LoVo (cell line): ENCODE results near the gene SLC6A12.
"Not testable (repeated sequence)": the region's sequence is repeated elsewhere in the genome, so short reads cannot be mapped to it uniquely, and the experiment has no call there.

ENCODE experiments used
- DNase-seq: peaks from one replicate; pipeline ENCODE4 v3.0.0-alpha.2; 2016; ENCODE audit warnings: low spot score

The SLC6A12 gene

GRCh38 chr12:214003-214741 lies at the start of gene SLC6A12:
Gene SLC6A12, minus strand, starts transcription at chr12:214157. Its CDS starts 4,171 bp downstream, at chr12:209986.
- DNase-seq = no peak

GRCh38 chr12:263574-263973 lies 49.6 kb upstream of the SLC6A12 start:
- no peak for DNase-seq

GRCh38 chr12:262817-263216 lies 48.9 kb upstream of the SLC6A12 start, which contains the start of gene SLC6A13:
Gene SLC6A13, minus strand, starts transcription at chr12:262836. Its CDS starts 2,784 bp downstream, at chr12:260052.
- DNase-seq = no peak

DNA sequence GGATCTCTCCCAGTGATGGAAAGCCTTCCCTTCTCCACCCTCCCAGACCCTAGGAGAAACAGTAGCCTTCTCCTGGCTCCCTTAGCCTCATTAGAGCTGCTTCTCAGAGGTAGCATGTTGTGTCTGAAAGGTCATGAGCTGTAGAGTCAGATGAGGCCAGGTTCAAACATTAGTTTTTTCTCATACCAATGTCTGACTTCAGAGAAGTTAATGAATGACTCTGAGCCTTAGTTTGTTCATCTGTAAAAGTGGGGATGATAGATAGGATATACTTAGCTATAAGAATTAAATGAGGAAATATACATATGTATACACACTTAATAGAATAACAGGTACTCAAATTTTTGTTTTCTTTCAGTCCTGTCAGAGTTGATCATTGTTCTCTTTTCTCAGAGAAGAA lies 48.2 kb upstream of the SLC6A12 start:
- no peak for DNase-seq

DNA sequence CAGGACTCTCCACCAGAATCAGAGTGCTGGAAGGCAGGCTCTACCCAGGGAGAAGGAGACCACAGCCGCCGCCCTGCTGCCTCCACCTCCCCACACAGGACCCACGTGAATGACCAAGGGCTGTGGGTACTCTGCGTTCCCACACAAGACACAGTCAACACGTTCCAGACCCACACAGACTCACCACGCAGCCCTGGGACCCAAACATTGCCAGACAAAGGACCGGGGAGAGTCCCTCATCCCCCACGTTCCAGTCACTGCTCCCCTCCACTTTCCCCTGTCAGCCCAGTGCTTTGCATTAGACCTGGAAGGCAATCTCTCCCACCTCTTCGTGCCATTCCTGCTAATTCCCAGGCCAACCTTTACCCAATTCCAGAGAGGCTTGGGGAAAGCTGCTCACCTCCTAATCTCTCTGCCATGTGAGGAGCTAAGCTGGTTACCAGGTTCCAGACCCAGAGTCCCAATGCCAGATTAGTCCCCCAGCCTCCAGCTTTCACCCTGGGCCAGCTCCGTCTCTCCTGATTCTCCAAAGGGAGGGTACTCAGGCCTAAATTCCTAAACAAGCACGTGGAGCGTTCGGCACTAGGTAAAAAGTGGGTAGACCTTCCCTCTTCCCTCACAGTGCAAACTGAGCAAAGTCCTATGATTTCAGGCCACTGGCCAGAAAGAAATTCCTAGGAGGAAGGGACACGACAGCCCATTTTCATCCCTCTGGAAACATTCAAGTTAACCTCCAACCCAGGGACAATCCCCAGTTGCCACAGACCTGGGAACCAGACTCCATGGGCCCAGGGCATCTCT lies 43.8 kb upstream of the SLC6A12 start:
- no peak for DNase-seq

DNA sequence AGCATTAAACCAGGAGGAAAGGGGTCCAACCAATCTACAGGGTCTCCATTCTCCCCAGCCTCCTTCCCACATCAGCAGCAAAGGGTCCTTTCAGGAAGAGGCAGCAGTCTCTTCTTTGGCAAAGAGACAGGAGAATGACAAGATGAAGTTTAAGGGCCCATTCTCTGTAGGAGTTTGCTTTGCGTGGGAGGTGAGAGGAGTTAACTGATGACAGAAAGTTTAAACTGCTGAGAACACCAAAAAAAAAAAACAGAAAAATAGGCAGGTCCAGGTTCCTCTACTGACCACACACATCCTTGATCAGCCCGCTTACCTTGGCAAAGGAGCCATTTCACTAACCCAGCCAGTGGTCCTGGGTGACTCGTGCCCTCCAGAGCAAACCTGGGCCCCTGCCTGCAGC lies 43.0 kb upstream of the SLC6A12 start:
- no peak for DNase-seq

DNA sequence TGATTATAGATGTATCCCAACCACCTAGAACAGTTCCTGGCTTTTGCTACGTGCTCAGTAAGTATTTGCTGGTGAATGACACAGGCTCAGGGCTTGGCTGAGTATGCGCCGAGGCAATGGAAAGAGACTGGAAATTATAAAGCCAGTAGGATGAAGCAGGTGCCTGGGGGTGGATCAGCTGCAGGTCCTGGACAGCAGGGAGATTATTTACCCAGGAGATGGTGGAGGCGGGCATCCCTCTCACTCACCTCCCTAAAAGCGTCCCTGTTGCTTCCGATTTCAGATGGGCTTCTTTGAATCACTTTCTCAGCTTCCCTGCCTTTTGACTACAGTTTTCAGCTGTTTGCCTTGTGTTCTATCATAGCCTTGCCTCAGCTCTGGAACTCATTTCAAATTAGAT lies 42.3 kb upstream of the SLC6A12 start:
- DNase-seq = no peak

DNA sequence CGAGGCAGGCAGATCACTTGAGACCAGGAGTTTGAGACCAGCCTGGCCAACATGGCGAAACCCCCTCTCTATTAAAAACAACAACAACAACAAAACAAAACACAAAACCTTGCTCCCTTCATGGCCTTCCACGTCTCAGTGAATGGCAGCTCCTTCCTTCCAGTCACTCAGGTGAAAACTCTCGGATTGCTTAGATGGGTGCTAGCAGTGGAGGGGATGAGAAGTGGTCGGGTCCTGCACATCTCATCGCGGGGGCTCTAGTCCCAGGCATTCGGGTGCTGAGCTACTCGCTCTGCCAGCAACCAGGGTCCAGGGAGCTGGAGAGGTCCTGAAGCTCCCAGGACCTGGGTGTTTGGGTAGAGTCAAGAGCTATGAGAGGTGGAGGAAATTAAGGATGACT lies 41.0 kb upstream of the SLC6A12 start:
- DNase-seq = no peak

DNA sequence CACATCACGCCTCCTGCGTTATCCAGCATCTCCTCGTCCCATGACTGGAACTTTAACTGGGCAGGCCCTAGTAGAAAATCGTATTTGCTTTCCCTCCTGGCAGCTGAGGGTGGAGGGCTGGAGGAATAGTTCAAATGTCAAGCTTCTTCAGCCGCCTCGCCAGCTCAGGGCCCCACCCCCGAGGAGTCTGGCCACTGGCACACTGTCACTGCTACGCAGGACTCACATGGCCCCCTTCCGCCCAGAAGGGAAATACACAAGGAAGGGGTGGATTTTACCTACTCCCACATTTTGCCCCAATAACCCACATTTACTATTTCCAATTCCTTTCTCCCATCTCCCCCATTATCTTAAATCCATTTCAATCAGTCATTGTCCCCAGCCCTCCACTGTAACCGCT lies 40.1 kb upstream of the SLC6A12 start:
- DNase-seq = no peak

- DNase-seq = no peak
These were observed 39.3 kb upstream of the SLC6A12 start for GRCh38 chr12:253116-253831.

GRCh38 chr12:252636-253035 lies 38.7 kb upstream of the SLC6A12 start:
- DNase-seq = no peak

DNA sequence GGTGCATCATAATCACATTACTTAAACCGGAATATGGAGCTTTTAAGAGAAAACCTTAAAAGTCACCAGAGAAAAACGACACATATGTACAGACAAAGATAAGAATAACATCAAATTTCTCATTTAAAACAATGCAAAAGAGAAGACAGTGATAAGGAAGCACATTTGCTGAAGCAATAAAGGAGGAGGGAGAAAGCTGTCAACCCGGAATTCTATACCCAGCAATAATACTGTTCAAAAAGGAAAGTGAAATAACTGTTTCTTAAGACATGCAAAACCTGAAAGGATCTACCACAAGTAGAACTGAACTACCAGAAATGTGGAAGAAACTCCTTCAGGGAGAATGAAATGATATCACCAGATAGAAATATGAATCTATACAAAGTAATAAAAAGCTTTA lies 33.3 kb upstream of the SLC6A12 start:
- no peak for DNase-seq

DNA sequence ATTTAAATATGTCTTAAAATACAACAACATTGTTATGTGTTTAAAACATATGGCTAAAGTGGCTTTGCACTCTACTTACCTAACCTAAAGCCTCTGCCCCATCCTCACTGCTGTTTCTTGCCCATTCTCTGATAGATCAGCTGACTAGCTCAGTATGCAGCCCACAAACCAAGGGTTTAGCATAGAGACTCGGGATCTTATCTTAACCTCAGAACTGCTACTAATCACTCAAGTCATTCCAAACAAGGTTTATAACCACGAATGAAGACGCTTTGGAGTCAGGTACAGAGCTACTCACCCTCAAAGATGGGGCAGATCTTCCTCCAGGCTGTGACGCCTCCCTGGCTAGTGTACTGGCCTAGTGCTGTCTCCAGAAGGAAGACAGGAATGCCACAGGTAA lies 29.4 kb upstream of the SLC6A12 start:
- DNase-seq = no peak

- no peak for DNase-seq
These were observed 28.5 kb upstream of the SLC6A12 start for GRCh38 chr12:242496-242895.

- DNase-seq = no peak
These were observed 27.3 kb upstream of the SLC6A12 start for GRCh38 chr12:241266-241665.

- DNase-seq = no peak
These were observed 26.6 kb upstream of the SLC6A12 start for GRCh38 chr12:240566-240965.

- no peak for DNase-seq
These were observed 24.9 kb upstream of the SLC6A12 start for GRCh38 chr12:238736-239398.

DNA sequence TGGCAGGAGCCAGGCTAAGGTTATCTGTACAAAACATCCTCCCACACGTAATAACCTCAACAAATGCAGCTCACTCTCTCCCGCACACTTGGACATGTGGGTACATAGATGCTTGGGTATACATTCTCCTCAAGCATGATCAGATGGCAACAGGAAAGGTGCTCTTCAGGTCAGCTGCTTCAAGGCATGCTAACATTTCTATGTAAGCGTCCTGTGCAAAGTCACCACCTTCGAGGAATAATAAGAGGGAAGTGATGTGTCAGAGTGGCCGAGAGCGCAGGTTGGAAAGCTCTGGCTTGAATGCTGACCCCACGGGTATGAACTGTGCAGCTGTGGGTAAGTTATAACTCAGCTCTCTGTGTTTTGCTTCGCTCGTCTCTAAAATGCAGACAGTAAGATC lies 24.2 kb upstream of the SLC6A12 start:
- no peak for DNase-seq

- DNase-seq = no peak
These were observed 23.3 kb upstream of the SLC6A12 start for GRCh38 chr12:237026-237815.

DNA sequence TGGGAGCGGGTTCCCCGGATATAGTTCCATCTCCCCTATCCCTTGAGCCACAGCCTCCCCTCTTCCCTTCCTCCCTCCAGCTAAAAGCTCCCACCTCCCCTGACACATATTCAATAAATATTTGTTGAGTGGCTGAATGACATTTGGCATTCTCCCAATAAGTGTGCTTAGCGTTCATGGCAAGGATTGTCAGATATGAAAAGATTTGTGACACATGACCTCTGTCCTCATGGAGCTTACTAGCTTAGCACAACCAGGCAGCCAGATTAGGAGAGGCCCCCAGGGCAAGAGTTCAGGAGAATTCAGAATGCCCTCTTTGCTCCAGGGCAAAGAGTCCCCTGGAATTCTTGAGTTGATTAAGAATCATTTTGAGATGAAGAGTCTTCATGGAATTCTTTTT lies 22.5 kb upstream of the SLC6A12 start:
- no peak for DNase-seq

DNA sequence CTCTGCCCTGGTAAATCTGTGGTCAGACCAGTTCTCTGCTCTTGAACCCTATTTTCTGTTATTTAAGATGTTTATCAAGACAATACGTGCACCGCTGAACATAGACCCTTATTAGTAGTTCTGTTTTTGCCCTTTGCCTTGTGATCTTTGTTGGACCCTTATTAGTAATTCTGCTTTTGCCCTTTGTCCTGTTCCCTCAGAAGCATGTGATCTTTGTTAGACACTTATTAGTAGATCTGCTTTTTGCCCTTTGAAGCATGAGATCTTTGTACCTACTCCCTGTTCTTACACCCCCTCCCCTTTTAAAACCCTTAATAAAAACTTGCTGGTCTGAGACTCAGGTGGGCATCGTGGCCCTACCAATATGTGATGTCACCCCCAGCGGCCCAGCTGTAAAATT lies 22.0 kb upstream of the SLC6A12 start:
- not testable (repeated sequence) for DNase-seq
